Mesothelial cell of epicardium (in vitro differentiated cells): ENCODE measurements around the gene EGFLAM. TPM values are rescaled to one million over a fixed set of nuclear protein-coding genes. Genes with fewer than 3 reads are reported as not detected.

Experiments
- DNase-seq, 2 experiments: peaks; one replicate each; pipeline ENCODE4 v3.0.0; 2021; ENCODE audit warnings: low spot score in 2 of 2; ENCODE audit not compliant: unreplicated experiment in 2 of 2
- H3K27ac Mint-ChIP-seq: 2 replicates; pipeline ENCODE4 v1.8.0; 2021; ENCODE audit warnings: mixed read lengths
- H3K27me3 Mint-ChIP-seq: 2 replicates; pipeline ENCODE4 v1.8.0; 2021; ENCODE audit warnings: low read depth, mixed read lengths
- H3K36me3 Mint-ChIP-seq: 2 replicates; pipeline ENCODE4 v1.8.0; 2021; ENCODE audit warnings: mixed read lengths
- H3K4me1 Mint-ChIP-seq: 2 replicates; pipeline ENCODE4 v1.8.0; 2021; ENCODE audit warnings: mixed read lengths
- H3K4me3 Mint-ChIP-seq: 2 replicates; pipeline ENCODE4 v1.8.0; 2021; ENCODE audit warnings: mild to moderate bottlenecking, moderate library complexity, mixed read lengths
- H3K9me3 Mint-ChIP-seq: 2 replicates; pipeline ENCODE4 v1.8.0; 2021; ENCODE audit warnings: mixed read lengths
- total RNA-seq: library from RNA; stranded (reverse); gene quantifications from 3 replicates; pipeline ENCODE4 v1.2.1, GENCODE V29; 2021
- TF ChIP-seq, protein P1 (sequence below): fragments of 200-600 bp; sonication (generic); IDR thresholded peaks from one replicate; pipeline ENCODE4 v1.5.0; 2021; ENCODE audit warnings: antibody characterized with exemption; ENCODE audit not compliant: unreplicated experiment

EGFLAM gene
- total RNA-seq, 1 donor from 2014 or later, result 6.8 TPM

DNA sequence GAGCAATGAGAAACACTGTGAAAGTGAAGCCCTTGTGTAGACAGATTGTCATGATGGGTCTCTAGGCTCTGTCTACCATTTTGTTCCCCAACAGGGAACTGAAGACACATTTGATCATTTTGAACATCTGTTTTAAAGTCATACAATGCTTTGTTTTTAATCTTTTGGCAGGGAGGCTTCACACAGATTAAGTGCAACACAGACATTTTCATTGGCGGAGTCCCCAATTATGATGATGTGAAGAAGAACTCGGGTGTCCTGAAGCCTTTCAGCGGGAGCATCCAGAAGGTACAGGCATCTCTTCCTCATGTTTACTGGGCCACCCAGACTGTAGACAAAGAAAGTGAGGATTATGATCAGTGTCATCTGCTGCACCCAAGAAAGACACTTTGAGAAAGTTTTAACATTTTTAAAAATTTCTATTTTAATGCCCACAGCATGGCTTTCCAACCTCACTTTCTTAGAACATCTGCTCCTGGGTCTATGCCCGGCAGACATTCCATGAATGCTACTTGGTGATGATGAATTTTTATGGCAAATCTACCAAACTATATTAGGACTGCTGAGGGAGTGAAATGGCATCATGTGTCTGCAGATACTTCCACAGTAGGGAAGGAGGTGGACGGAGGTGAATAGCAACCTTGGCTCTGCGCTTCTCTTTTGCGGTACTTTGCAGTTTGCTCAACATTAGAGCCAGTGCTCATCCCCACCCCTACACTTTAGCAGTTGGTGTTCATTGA is 176.8 kb downstream of the EGFLAM start:
- H3K4me1 Mint-ChIP-seq, result peaks cover 10% of the 10 kb centered on the region
- H3K9me3 Mint-ChIP-seq, result no peaks in the 10 kb centered on the region
- H3K27ac Mint-ChIP-seq, result no peak overlapping the region
- TF ChIP-seq, protein P1, sequence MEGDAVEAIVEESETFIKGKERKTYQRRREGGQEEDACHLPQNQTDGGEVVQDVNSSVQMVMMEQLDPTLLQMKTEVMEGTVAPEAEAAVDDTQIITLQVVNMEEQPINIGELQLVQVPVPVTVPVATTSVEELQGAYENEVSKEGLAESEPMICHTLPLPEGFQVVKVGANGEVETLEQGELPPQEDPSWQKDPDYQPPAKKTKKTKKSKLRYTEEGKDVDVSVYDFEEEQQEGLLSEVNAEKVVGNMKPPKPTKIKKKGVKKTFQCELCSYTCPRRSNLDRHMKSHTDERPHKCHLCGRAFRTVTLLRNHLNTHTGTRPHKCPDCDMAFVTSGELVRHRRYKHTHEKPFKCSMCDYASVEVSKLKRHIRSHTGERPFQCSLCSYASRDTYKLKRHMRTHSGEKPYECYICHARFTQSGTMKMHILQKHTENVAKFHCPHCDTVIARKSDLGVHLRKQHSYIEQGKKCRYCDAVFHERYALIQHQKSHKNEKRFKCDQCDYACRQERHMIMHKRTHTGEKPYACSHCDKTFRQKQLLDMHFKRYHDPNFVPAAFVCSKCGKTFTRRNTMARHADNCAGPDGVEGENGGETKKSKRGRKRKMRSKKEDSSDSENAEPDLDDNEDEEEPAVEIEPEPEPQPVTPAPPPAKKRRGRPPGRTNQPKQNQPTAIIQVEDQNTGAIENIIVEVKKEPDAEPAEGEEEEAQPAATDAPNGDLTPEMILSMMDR, result no peak
- H3K4me3 Mint-ChIP-seq, result no peak overlapping the region
- peaks cover 3% of the 10 kb centered on the region for H3K27me3 Mint-ChIP-seq
- no peaks in the 10 kb centered on the region for H3K36me3 Mint-ChIP-seq
- DNase-seq, result no peak

- Mint-ChIP-seq H3K27ac (no peak overlapping the region), H3K36me3 (no peaks in the 10 kb centered on the region), H3K27me3 (peaks cover 5% of the 10 kb centered on the region), H3K4me3 (no peak overlapping the region), H3K9me3 (no peaks in the 10 kb centered on the region), H3K4me1 (peaks cover 7% of the 10 kb centered on the region)
- TF ChIP-seq, protein P1, result no peak
- DNase-seq, result no peak
Observed at GRCh38 chr5:38438757-38439156, 180.4 kb downstream of the EGFLAM start.

- Mint-ChIP-seq H3K27ac (no peak overlapping the region), H3K27me3 (peaks cover 9% of the 10 kb centered on the region), H3K36me3 (no peaks in the 10 kb centered on the region), H3K9me3 (no peaks in the 10 kb centered on the region), H3K4me3 (no peak overlapping the region), H3K4me1 (peaks cover 12% of the 10 kb centered on the region)
- peak; percentile 61 to 89 for DNase-seq
- TF ChIP-seq, protein P1, result peak; percentile 85
Observed at GRCh38 chr5:38441453-38442246, 183.3 kb downstream of the EGFLAM start.

DNA sequence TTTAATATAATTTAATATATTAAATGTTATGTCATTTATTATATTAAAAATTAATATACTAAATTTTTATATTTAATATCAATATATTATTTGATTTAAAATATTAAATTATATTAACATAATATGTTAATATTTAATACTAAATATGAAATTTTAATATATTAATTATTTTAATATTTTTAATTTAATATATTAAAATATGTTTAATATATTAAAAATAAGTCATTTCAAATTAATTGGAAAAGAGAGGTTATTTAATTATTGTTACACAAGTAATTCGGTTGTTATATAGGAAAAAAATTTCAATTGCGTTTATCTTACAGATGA is 183.9 kb downstream of the EGFLAM start:
- no peaks in the 10 kb centered on the region for H3K36me3 Mint-ChIP-seq
- TF ChIP-seq, protein P1, result no peak
- no peak for DNase-seq
- H3K4me1 Mint-ChIP-seq, result peaks cover 16% of the 10 kb centered on the region
- H3K27ac Mint-ChIP-seq, result no peak overlapping the region
- H3K27me3 Mint-ChIP-seq, result peaks cover 9% of the 10 kb centered on the region
- H3K4me3 Mint-ChIP-seq, result no peak overlapping the region
- H3K9me3 Mint-ChIP-seq, result no peaks in the 10 kb centered on the region

GRCh38 chr5:38443390-38443789 is 185.0 kb downstream of the EGFLAM start:
- Mint-ChIP-seq H3K4me3 (no peak overlapping the region), H3K27ac (no peak overlapping the region), H3K27me3 (peaks cover 9% of the 10 kb centered on the region), H3K4me1 (peaks cover 16% of the 10 kb centered on the region), H3K9me3 (no peaks in the 10 kb centered on the region), H3K36me3 (no peaks in the 10 kb centered on the region)
- TF ChIP-seq, protein P1, result no peak
- no peak for DNase-seq
